Pancreas (tissue), 10 donors: ENCODE results near the gene AFF3. TPM values are rescaled to one million over a fixed set of nuclear protein-coding genes. Genes with fewer than 3 reads are reported as not detected.
A peak's percentile ranks its signal among the peaks of the same experiment; 100 is the strongest.

ENCODE experiments used
- ATAC-seq, 4 donors: fragments of 200-7000 bp; cut with Tn5 transposase; one replicate each; pipeline versions ENCODE4 v1.8.0 to v1.9.1; 2020; ENCODE audit warnings: mild to moderate bottlenecking in 4 of 4, moderate library complexity in 4 of 4
- DNase-seq, 6 donors: peaks; one replicate each; pipeline ENCODE4 v3.0.0-alpha.2; 2020
- FAIRE-seq: peaks from 2 replicates; lab custom pipeline; 2012; peaks lifted over from hg19 to GRCh38; lab: Jason Lieb, UNC
- H3K27ac ChIP-seq, 4 donors: fragments of 200-600 bp; sonication (generic); 1 replicate in 3 of 4; 2 replicates in 1 of 4; pipeline versions ENCODE4 v1.5.0 to v1.8.0; 2020
- H3K27me3 ChIP-seq, 4 donors: fragments of 200-600 bp; one replicate each; pipeline ENCODE4 v1.8.0; 2021
- H3K36me3 ChIP-seq, 3 donors: fragments of 200-600 bp; sonication (generic) in 1 of 3; one replicate each; pipeline versions ENCODE4 v1.5.0 to v1.8.0; 2020 to 2021
- H3K4me1 ChIP-seq, 3 donors: fragments of 200-600 bp; one replicate each; pipeline ENCODE4 v1.8.0; 2021
- H3K4me3 ChIP-seq, 4 donors: fragments of 200-600 bp; sonication (generic) in 2 of 4; one replicate each; pipeline versions ENCODE4 v1.5.0 to v1.8.0; 2020 to 2021
- H3K9me3 ChIP-seq, 4 donors: fragments of 200-600 bp; one replicate each; pipeline ENCODE4 v1.8.0; 2021
- CTCF ChIP-seq, 4 donors: fragments of 200-600 bp; sonication (generic) in 3 of 4; IDR thresholded peaks; one replicate each; pipeline versions ENCODE4 v1.5.0 to v1.8.0; 2021; ENCODE audit warnings: antibody characterized with exemption in 4 of 4
- WGBS, 2 donors: extraction: QIAGEN DNeasy Blood & Tissue Kit; methylation state at CpG; one replicate each; pipeline ENCODE4 v1.1.7; 2013; 5-methylcytosine and 5-hydroxymethylcytosine counted together
- intact Hi-C, 3 donors: fragments of 100-400 bp; cut with DNase I; formaldehyde crosslinking; loops; one replicate each; pipeline versions ENCODE4 v1.11.1 to v1.14.2; 2022
- polyA plus RNA-seq, 2 donors: library from polyadenylated mRNA; stranded (reverse); fragments of 200-250 nt; gene quantifications; one replicate each; pipeline ENCODE4 v1.2.3, GENCODE V29; 2013
- total RNA-seq, 6 donors: library from RNA; stranded (reverse); fragmentation: NEBNext Ultra II Directional in 4 of 6; extraction: Animal tissue kit (Norgen Biotek cat#: 25700) in 4 of 6; gene quantifications; one replicate each; pipeline versions ENCODE4 v1.2.1 to v1.2.4, GENCODE V29; 2021 to 2023
- donor health status: healthy with polysubstance abuse.
- donor health status: DM: no; HTN: no; CAD: no; lungs with moderate emphysema.
- donor health status: DM: no; HTN: no; CAD: no.
- donor health status: control.
- donor health status: control.
- donor health status: Bipolar disorder and iron deficiency.
- donor health status: DM: yes; HTN: yes; CAD: no.
- donor health status: DM: no; HTN: no; CAD: no.
- donor health status: DM: no; HTN: no; CAD: no.
- donor health status: DM: yes; HTN: yes; CAD: no.

The AFF3 gene
- total and polyA plus RNA-seq, 8 donors: 0.19 to 1.1 (median 0.54) TPM

GRCh38 chr2:99645960-99646359 lies 496.4 kb downstream of the AFF3 start:
- 47 to 51% methylated on average over 2 of the region's 2 CpGs for WGBS, 2 donors
- intact Hi-C loops: no loop called here
- FAIRE-seq: no peak
- Histone ChIP-seq H3K9me3 (no peaks in the 10 kb centered on the region), H3K27me3 (no peaks in the 10 kb centered on the region), H3K27ac (no peak overlapping the region), H3K4me1 (no peaks in the 10 kb centered on the region), H3K36me3 (no peaks in the 10 kb centered on the region), H3K4me3 (no peak overlapping the region)
- no peak for DNase-seq
- no peak for TF ChIP-seq CTCF (IDR thresholded peaks at IDR 0.05)
- ATAC-seq: no peak

GRCh38 chr2:99644419-99644787 lies 498.0 kb downstream of the AFF3 start:
- Histone ChIP-seq H3K4me1 (no peaks in the 10 kb centered on the region), H3K36me3 (no peaks in the 10 kb centered on the region), H3K4me3 (no peak overlapping the region), H3K27ac (no peak overlapping the region), H3K9me3 (no peaks in the 10 kb centered on the region), H3K27me3 (no peaks in the 10 kb centered on the region)
- DNase-seq: no peak
- 16 to 29% methylated on average over 5 of the region's 5 CpGs for WGBS, 2 donors
- no peak for TF ChIP-seq CTCF (IDR thresholded peaks at IDR 0.05)
- FAIRE-seq: no peak
- peak in 2 of 4 donors; percentile 55 to 65 for ATAC-seq
- intact Hi-C loops: no loop called here

GRCh38 chr2:99643787-99644418 lies 498.5 kb downstream of the AFF3 start:
- FAIRE-seq (no peak), ATAC-seq (peak in 2 of 4 donors; percentile 23 to 32), DNase-seq (no peak)
- intact Hi-C loops: no loop called here
- TF ChIP-seq CTCF (IDR thresholded peaks at IDR 0.05): no peak
- H3K27ac ChIP-seq: no peak overlapping the region
- H3K27me3 ChIP-seq: no peaks in the 10 kb centered on the region
- WGBS, 2 donors: 48 to 51% methylated on average over 9 of the region's 9 CpGs
- no peak overlapping the region for H3K4me3 ChIP-seq
- H3K4me1 ChIP-seq: no peaks in the 10 kb centered on the region
- H3K9me3 ChIP-seq: no peaks in the 10 kb centered on the region
- H3K36me3 ChIP-seq: no peaks in the 10 kb centered on the region

GRCh38 chr2:99641999-99642398 lies 500.4 kb downstream of the AFF3 start:
- Histone ChIP-seq H3K4me3 (no peak overlapping the region), H3K36me3 (no peaks in the 10 kb centered on the region), H3K4me1 (no peaks in the 10 kb centered on the region), H3K27ac (no peak overlapping the region), H3K9me3 (no peaks in the 10 kb centered on the region), H3K27me3 (no peaks in the 10 kb centered on the region)
- no peak for TF ChIP-seq CTCF (IDR thresholded peaks at IDR 0.05)
- DNase-seq (no peak), FAIRE-seq (no peak), ATAC-seq (no peak)
- intact Hi-C loops: no loop called here
- WGBS, 2 donors: 93 to 98% methylated on average over 4 of the region's 4 CpGs

GRCh38 chr2:99640635-99641151 lies 501.7 kb downstream of the AFF3 start:
- FAIRE-seq: no peak
- H3K9me3 ChIP-seq: no peaks in the 10 kb centered on the region
- H3K4me3 ChIP-seq: no peak overlapping the region
- DNase-seq: no peak
- no peaks in the 10 kb centered on the region for H3K4me1 ChIP-seq
- 91 to 93% methylated on average over 5 of the region's 5 CpGs for WGBS, 2 donors
- no peaks in the 10 kb centered on the region for H3K36me3 ChIP-seq
- intact Hi-C loops: no loop called here
- ATAC-seq: no peak
- H3K27me3 ChIP-seq: no peaks in the 10 kb centered on the region
- H3K27ac ChIP-seq: no peak overlapping the region
- TF ChIP-seq CTCF (IDR thresholded peaks at IDR 0.05): no peak
